Stimulated activated CD4-positive, alpha-beta T cell treated with anti-CD3 and anti-CD28 coated beads, Interleukin-1b, Interleukin-23, amount 100 ng/mL, for 1 hour (primary cell): ENCODE results near the gene TRERF1.

Experiments used
- DNase-seq, 2 donors: peaks; one replicate each; pipeline ENCODE4 v3.0.0-alpha.2; 2020; ENCODE audit warnings: low read depth in 2 of 2

The TRERF1 gene

DNA sequence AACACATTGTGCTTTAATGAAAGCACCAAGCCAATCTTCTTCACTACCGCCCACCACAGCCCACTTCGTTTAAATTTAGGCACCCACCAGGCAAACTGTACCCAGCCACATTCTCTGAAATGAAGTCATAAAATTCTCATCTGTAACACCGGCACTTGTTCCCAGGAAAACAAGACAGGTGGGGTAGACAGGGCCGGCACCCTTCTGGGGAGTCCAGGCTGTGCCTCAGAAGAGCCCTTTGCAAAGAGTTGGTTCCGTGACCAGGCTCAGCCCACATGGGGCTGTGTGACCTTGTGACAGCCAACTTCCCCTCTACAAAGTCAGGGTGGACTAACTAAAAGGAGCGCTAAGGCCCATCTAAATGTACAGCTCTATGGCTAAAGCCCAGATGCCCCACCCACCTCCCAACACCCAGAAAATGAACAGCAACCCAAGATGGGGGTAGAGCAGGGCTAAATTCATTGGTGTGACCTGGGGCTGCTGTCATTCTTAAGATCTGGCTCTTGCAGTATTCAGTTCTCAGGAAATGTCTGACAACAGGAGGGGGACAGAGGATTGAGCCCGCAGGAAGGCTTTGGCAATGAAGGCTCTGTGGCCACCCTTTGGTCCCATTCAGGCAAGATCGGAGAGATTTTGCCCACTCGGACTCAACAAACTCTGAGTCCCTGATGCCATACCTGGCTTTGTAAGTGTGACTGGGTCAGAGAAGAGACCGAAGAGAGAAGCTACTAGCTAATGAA is 56.7 kb downstream of the TRERF1 start:
- no peak for DNase-seq

DNA sequence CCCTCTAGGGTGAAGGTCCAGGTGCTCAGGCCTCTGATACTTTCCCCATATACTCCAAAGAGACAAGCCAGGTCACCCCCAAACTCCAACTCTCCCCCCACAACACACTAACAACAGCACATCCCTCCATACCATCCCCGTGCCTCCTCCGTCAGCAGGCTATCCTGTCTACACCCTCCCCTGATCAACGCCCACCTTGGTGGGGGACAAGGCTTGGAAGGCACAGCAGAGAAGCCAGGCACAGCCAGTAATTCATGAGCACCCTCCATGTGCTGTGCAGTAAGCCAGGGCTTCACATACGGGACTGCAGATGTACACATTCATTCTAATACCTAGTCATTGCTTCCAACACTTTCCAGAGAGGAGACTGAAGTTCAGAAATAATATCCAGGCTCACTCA is 57.6 kb downstream of the TRERF1 start:
- DNase-seq: no peak

- no peak for DNase-seq
Measured at GRCh38 chr6:42393339-42393738, 58.4 kb downstream of the TRERF1 start.

GRCh38 chr6:42392833-42393232 is 58.9 kb downstream of the TRERF1 start:
- DNase-seq: no peak

GRCh38 chr6:42391441-42391840 is 60.3 kb downstream of the TRERF1 start:
- no peak for DNase-seq

DNA sequence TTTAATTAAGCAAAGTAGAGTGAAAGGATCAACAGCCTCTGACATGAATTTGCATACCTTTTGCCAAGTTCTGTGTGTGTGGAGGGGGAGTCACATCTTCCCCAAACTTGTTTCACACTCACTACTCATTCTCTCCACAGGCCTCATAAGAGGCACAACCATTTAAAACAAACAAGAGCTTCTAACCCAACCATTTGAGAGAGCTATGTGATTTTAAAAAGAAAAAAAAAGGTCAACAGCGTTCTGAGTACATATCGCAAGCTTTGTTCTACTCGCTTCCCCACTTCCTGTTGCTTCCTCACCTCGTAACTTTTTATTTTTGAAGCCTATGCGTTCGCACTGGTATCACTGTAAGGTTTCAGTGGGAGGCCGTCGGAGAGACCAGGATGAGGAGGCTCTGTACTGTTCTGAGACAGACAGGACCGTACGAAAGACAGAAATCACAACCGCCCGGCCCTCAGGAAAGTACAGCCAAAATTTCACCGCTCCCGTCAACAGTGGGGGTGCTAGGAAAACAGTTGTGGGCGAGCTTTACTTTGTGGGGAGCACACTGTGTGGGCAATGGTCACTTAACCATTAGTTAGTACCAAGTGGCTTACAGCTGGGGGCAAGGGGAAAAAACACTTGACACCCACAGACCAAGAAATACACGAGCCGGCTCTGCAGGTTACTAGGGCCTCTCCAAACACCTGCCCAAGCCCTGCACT is 61.3 kb downstream of the TRERF1 start:
- no peak for DNase-seq

- no peak for DNase-seq
Measured at GRCh38 chr6:42389736-42390135, 62.0 kb downstream of the TRERF1 start.

DNA sequence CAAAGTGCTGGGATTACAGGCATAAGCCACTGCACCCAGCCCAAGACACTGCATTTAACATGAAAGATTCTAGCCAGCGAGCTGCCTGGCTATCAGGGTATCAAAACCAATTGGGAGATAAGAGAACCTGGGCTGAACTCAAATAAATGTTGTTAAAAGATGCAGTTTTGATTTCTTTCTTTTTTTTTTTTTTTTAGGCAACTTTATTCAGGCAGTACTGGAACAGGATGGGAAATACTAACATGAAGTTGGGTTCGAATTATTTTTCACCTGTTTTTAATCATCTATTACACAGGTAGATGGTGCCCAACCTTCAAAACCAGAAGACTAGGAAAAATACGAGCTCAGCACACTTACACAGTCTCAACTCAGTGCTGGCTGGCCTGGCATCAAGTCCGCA is 63.7 kb downstream of the TRERF1 start:
- DNase-seq: no peak

GRCh38 chr6:42387336-42387735 is 64.4 kb downstream of the TRERF1 start:
- no peak for DNase-seq

- DNase-seq: no peak
Measured at GRCh38 chr6:42385339-42385738, 66.4 kb downstream of the TRERF1 start.

DNA sequence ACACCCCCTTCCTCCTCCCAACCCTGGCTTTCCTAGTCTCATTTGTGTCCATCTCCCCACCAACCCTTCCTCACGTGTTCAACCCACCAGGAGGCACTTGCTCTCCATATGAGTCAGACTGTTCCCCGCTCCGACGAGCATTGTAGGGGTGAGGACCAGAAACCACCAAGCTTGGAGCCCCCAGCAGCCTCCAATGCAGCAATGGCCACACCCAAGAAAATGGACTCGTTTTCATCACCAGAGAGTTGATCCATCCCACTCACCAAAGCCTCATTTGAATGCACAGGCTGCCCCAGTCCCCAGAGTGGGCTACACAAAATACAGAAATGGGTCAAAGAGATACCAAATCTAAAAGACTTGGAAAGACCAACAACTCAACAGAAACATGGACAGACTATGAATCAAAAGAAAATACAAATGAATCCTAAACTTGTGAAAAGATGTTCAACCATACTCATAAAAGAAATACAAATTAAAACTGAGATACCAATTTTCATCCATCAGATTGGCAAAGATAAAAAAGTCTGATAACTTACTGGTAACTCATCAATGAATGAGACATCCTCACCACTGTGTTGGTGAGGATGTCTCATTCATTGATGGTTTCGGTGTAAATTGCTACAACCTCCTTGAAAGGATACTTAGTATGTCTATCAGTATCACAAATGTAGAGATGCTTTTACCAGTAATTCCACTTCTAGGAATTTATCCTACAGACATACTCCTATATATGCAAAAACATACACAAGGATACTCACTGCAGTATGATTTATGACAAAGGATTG is 68.1 kb downstream of the TRERF1 start:
- DNase-seq: no peak

DNA sequence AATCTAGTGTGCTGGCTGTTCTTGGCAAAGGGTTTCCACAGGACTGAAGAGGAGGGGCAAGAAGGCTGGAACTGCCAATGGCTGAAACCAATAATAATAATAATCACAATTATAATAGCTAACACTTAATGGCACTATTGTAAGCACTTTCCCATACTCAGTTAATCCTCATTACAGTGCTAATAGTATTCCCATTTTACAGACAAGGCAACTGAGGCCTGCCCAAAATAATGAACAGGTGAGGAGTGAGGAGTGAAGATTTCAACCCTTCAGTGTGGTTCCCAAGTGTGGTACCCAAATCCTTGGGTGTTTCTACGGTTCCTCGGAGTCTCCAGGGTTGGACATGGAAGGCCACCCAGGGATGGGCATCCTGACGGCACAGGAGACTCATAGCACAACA is 69.9 kb downstream of the TRERF1 start:
- no peak for DNase-seq

DNA sequence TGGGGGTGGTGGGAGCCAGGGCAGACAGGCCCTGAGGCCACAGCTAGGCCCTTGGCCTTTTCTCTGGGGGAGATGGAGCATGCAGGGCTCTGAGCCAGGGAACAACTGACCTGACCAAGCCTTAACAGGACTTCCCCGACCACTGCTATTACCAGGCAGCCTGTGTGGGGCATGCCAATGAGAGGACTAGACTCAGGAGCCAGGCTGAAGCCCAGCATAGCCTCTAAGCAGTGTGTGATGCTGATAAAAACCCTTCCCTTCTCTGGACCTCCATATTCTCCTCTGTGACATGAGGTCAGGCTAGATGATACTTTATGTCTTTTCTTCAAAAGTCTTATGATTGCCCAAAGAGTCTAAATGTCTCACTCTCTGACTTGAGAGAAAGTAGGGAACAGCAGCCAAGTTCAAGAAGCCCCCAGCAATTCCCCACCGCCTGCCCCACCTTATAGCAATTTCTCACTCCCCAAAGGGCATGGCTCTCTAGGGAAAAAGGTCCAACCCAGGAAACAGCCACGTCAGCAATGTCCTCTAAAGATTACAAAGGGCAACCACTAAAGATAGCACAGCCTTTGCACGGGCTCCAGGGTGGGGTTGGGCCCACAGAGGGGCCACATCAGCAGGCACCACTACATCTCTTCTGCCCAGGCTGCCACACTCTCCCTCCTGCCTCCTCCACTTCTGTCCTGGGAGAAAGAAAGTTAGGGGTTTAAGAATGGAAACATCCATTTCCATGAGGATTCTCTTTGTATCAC is 71.3 kb downstream of the TRERF1 start:
- no peak for DNase-seq

DNA sequence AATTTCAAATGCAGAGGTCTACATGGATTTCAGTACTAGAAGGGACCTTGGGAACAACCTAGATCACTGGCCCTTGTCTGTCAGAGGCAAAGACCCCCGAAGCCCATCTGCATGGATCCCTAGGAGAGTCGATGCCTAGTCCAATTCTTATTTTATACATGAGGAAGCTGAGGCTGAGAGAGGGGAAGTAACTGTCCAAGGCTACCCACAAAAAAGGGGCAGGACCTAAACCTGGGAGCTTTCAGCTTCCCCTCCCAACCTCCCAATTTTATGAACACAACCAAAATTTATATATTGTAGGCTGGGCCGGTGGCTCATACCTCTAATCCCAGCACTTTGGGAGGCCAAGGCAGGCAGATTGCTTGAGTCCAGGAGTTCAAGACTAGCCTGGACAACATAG is 73.2 kb downstream of the TRERF1 start:
- DNase-seq: no peak

- no peak for DNase-seq
Measured at GRCh38 chr6:42378125-42378524, 73.6 kb downstream of the TRERF1 start.

DNA sequence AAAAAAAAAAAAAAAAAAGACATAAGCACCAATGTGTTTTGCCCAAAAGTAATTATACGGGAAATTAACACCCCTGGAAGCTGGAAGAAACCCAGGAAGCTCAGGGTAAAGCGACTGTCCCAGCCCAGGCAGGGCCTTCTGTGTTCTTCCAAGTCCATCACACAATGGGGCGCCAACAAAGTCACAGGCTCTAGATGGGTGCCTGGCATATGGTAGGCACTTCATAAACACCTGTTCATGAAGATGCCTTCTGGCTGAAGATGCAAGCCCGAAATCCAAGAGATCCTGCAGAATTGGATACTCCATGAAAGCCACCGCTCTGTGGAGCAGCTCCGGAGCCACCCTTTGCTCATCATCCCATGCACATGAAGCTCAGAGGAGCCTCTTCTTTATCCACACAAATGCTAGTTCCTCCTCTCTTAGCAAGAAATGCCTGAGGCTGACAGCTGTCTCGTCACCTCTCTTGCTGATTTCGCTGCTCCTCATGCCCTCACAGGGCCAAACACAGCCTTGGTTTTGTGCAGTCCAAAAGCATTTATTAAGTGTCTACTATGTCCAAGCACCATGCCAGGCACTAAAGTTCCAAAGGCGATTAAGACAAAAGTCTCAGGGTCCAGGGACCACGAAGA is 76.6 kb downstream of the TRERF1 start:
- no peak for DNase-seq

GRCh38 chr6:42374018-42374669 is 77.6 kb downstream of the TRERF1 start:
- DNase-seq: no peak

DNA sequence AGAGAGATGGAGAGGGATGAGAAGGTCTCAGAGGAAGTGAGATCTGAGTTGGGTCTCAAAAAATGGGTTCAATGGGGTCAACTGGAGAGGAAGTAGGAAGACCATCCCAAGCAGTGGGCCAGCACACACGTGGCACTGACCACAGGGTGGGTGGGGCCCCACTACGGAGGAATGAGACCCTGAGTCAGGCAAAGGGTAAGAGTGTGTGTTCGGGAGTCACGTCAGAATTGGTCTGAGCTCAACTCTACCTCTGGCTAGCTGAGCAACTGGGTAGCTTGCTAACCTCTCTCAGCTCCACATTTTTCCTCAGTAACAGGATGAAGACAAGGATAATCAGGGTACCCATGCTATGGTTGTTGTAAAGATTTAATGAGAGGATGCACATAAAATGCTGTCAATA is 79.0 kb downstream of the TRERF1 start:
- DNase-seq: no peak

DNA sequence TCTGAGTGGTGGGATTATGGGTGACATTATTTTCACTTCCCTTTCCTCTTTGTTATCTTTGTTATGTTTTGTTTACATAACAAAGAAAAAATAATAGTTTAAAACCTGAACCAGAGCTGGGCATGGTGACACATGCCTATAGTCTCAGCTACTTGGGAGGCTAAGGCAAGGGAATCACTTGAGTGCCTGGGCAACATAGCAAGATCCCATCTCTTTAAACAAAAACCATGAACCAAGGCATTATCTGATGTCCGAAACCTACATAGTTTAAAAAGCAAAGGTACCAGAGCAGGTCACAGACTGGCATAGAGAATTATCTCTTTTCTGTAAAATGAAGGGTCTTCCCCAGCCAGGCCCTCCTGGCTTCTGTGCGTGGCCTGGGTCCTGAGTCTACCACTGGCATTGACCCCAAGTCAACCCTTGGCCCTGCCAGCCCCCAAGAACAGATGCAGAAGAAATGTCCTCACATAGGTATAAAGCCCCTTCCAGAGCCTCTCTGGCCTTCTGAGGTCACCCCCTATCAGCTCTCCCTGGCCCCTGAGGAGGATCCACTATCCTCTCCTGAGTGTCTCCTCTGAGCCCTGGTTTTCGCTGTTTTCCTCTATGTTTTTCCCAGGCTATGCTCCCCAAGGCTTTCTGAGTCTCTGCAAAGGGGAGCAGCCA is 81.3 kb downstream of the TRERF1 start:
- no peak for DNase-seq

DNA sequence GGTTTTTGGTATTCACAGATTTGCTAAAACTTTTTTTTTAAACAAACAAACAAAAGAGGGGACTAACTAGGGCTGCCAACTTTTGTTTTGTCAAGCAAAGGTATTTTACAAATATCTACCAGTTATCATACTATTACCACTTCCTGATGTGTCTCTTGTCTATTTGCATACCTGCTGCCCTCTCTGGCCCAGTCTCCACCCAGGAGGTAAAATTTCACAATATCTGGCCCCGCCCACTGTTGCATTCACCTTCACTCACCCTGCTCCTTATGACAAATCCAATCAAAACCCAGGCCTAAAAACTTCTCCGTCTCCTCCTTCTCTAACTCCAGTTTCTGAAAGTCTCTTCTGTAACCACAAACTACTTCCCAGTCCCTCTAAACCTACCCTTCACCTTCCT is 82.2 kb downstream of the TRERF1 start:
- DNase-seq: no peak
